HepG2 (cell line): ENCODE results near the gene PHKG2. TPM values are rescaled to one million over a fixed set of nuclear protein-coding genes. Genes with fewer than 3 reads are reported as not detected.

Experiments used
- ATAC-seq: fragments of 200-7000 bp; cut with Tn5 transposase; 3 replicates; pipeline ENCODE4 v1.9.1; 2020; ENCODE audit warnings: mild to moderate bottlenecking, moderate library complexity
- BruUV-seq: library from RNA; stranded (reverse); fragments of 400-500 nt; replicated peaks from 2 replicates; lab custom pipeline; 2021; lab: Mats Ljungman, UMichigan
- CTCF ChIA-PET: fragments of 300-600 bp; formaldehyde crosslinking; extraction: SDS; loops from one replicate; lab custom pipeline; 2021; ENCODE audit warnings: low total read pairs, inconsistent platforms, low intra/inter-chr PET ratio; lab: Yijun Ruan, JAX
- POLR2A ChIA-PET: fragments of 350-600 bp; sonication (Branson Sonifier 250); formaldehyde crosslinking; loops from one replicate; lab custom pipeline; 2020; ENCODE audit warnings: antibody characterized with exemption, inconsistent platforms; lab: Yijun Ruan, JAX
- DNase-seq: peaks from one replicate; pipeline ENCODE4 v3.0.0-alpha.2; 2015; ENCODE audit warnings: low spot score
- FAIRE-seq: peaks from 3 replicates; lab custom pipeline; 2011; peaks lifted over from hg19 to GRCh38; lab: Jason Lieb, UNC
- H2AFZ ChIP-seq: one replicate; pipeline ENCODE4 v1.6.1; 2011; ENCODE audit warnings: low read length, inconsistent platforms
- H3K27ac ChIP-seq: fragments of 300-600 bp; 3 replicates; pipeline ENCODE4 v1.8.0; 2011; ENCODE audit warnings: mixed run types, mild to moderate bottlenecking, mixed read lengths, low read length, inconsistent platforms; ENCODE audit not compliant: insufficient read depth; ENCODE audit errors: extremely low read length
- H3K27me3 ChIP-seq, 2 experiments: fragments of 200-600 bp in 1 of 2; 2 replicates in 1 of 2; 3 replicates in 1 of 2; pipeline versions ENCODE4 v1.6.0 to v1.8.0; 2011; ENCODE audit warnings: low read length in 2 of 2, mild to moderate bottlenecking in 2 of 2, moderate library complexity in 2 of 2, inconsistent platforms in 1 of 2; ENCODE audit not compliant: insufficient read depth in 2 of 2, control insufficient read depth in 1 of 2
- H3K36me3 ChIP-seq, 2 experiments: fragments of 200-600 bp in 1 of 2; replicated peaks in 1 of 2; 2 replicates in 1 of 2; 3 replicates in 1 of 2; pipeline versions ENCODE4 v1.5.1 to v1.8.0; 2011; ENCODE audit warnings: low read length in 2 of 2, inconsistent platforms in 1 of 2; ENCODE audit not compliant: insufficient read depth in 2 of 2, control insufficient read depth in 1 of 2
- H3K4me1 ChIP-seq: 2 replicates; pipeline ENCODE4 v1.5.1; 2012; ENCODE audit warnings: low read length, inconsistent platforms; ENCODE audit not compliant: insufficient read depth
- H3K4me2 ChIP-seq: 2 replicates; pipeline ENCODE4 v1.6.0; 2011; ENCODE audit warnings: low read depth, low read length, inconsistent platforms
- H3K4me3 ChIP-seq, 3 experiments: fragments of 200-600 bp in 1 of 3; sonication (generic), shearing (Covaris generic) in 1 of 3; replicated peaks in 1 of 3; 2 replicates each; pipeline ENCODE4 v1.5.1; 2011 to 2016; ENCODE audit warnings: low read length in 3 of 3, inconsistent platforms in 2 of 3, low read depth in 2 of 3, mild to moderate bottlenecking in 2 of 3, control low read depth in 1 of 3, mixed read lengths in 1 of 3; ENCODE audit not compliant: insufficient read depth in 1 of 3
- H3K79me2 ChIP-seq: one replicate; pipeline ENCODE4 v1.6.1; 2011; ENCODE audit warnings: low read length, inconsistent platforms; ENCODE audit not compliant: insufficient read depth
- H3K9ac ChIP-seq: 2 replicates; pipeline ENCODE4 v1.6.0; 2011; ENCODE audit warnings: mild to moderate bottlenecking, low read depth, low read length, inconsistent platforms; ENCODE audit not compliant: insufficient read depth
- H3K9me3 ChIP-seq: 2 replicates; pipeline ENCODE4 v1.5.1; 2012; ENCODE audit warnings: mild to moderate bottlenecking, low read length
- H4K20me1 ChIP-seq: 2 replicates; pipeline ENCODE4 v1.6.0; 2011; ENCODE audit warnings: inconsistent platforms, mild to moderate bottlenecking, low read length, moderate library complexity; ENCODE audit not compliant: insufficient read depth
- ZNF317 ChIP-seq: sonication (generic); formaldehyde crosslinking; IDR thresholded peaks from 2 replicates; pipeline ENCODE4 v1.5.0; 2020; ENCODE audit warnings: mild to moderate bottlenecking, missing genetic modification reagents
- ZNF484 ChIP-seq: sonication (generic); formaldehyde crosslinking; IDR thresholded peaks from 2 replicates; pipeline ENCODE4 v1.5.1; 2020; ENCODE audit warnings: mild to moderate bottlenecking, low read depth, missing genetic modification reagents, borderline replicate concordance
- ZNF674 ChIP-seq: sonication (generic); formaldehyde crosslinking; IDR thresholded peaks from 2 replicates; pipeline ENCODE4 v1.5.0; 2020; ENCODE audit warnings: low read depth, mild to moderate bottlenecking, missing genetic modification reagents
- WGBS: methylation state at CpG from one replicate; pipeline ENCODE4 v1.1.6; 2017; ENCODE audit warnings: low lambda C conversion rate; 5-methylcytosine and 5-hydroxymethylcytosine counted together
- in situ Hi-C: cut with HindIII; loops from 2 replicates; pipeline ENCODE4 v1.10.0; 2017; ENCODE audit warnings: low pct_unique_long_range_greater_than_20kb; ENCODE audit not compliant: extremely low pct_ligation_motif_present
- intact Hi-C: fragments of 100-400 bp; cut with micrococcal nuclease; formaldehyde crosslinking; loops from one replicate; pipeline ENCODE4 v1.10.0; 2022; ENCODE audit not compliant: unreplicated experiment
- polyA plus RNA-seq, 8 experiments: library from polyadenylated mRNA; depleted of rRNA in 3 of 8; stranded (reverse) in 7 of 8; unstranded in 1 of 8; fragments of >200 nt; fragmentation: Illumina TruSeq in 4 of 8; extraction: Trizol in 4 of 8; gene quantifications; 2 replicates each; pipeline versions ENCODE4 v1.2.1 to v1.2.3, GENCODE V29; 2011 to 2016; ENCODE audit warnings: low read depth in 4 of 8, missing spikeins in 1 of 8, mixed read lengths in 1 of 8; ENCODE audit not compliant: insufficient read depth in 1 of 8
- total RNA-seq, 5 experiments: library from RNA; depleted of rRNA; stranded (reverse); fragments of >200 nt; fragmentation: Illumina TruSeq; extraction: Trizol; gene quantifications; 2 replicates each; pipeline ENCODE4 v1.2.3, GENCODE V29; 2016; ENCODE audit warnings: low read depth in 1 of 5
- TF ChIP-seq, protein P1 (sequence below): sonication (generic); formaldehyde crosslinking; IDR thresholded peaks from 2 replicates; pipeline ENCODE4 v1.5.0; 2020; ENCODE audit warnings: mild to moderate bottlenecking, missing genetic modification reagents

Gene PHKG2
- total and polyA plus RNA-seq, 2 of the 13 experiments (the other 11 are each of a cell fraction or from before 2014, with no cell fraction given), result 37.4 to 42.1 TPM

DNA sequence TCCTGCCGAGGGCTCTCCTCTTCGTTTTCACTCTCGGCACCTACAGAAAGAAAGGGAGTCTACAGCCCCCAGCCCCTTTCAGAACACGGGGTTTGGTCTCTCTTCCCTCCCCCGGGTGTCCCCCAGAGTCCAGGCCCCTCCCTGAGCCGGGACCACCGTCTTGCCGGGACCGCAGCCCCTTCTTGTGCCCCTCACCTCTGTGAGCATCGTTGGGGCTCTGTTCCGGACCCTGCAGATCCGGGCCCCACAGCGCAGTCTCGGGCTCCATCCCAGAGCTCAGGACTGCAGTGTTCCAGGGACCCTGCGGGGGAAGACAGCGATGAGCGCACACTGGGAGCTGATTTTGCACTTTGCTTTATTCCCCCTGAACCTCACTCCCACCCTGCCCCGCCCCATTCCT, 36.0 kb downstream of the PHKG2 start:
- ChIA-PET POLR2A (interaction anchor here (0.8 to 4.2 kb wide), 5 partner anchors 9 to 92 kb away, joined by 3 to 30 read pairs (median 9); no protein-coding TSS in a partner anchor), CTCF (no interaction called here)
- H3K27ac ChIP-seq, result no peak overlapping the region
- peaks cover 19 to 29% of the 10 kb centered on the region in 2 experiments for H3K36me3 ChIP-seq
- no peak overlapping the region for H3K4me3 ChIP-seq
- 92% methylated on average over 18 of the region's 18 CpGs for WGBS
- H4K20me1 ChIP-seq, result no peaks in the 10 kb centered on the region; the same call in 1 of the 2 replicates
- intact Hi-C loops (no loop called here), in situ Hi-C loops (no loop called here)
- no peak overlapping the region for H3K9ac ChIP-seq
- no peaks in the 10 kb centered on the region for H3K9me3 ChIP-seq
- FAIRE-seq, result no peak
- TF ChIP-seq, protein P1, sequence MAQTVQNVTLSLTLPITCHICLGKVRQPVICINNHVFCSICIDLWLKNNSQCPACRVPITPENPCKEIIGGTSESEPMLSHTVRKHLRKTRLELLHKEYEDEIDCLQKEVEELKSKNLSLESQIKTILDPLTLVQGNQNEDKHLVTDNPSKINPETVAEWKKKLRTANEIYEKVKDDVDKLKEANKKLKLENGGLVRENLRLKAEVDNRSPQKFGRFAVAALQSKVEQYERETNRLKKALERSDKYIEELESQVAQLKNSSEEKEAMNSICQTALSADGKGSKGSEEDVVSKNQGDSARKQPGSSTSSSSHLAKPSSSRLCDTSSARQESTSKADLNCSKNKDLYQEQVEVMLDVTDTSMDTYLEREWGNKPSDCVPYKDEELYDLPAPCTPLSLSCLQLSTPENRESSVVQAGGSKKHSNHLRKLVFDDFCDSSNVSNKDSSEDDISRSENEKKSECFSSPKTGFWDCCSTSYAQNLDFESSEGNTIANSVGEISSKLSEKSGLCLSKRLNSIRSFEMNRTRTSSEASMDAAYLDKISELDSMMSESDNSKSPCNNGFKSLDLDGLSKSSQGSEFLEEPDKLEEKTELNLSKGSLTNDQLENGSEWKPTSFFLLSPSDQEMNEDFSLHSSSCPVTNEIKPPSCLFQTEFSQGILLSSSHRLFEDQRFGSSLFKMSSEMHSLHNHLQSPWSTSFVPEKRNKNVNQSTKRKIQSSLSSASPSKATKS, result no peak
- TF ChIP-seq ZNF674 (CRISPR knock-in tag) (no peak), ZNF317 (CRISPR knock-in tag) (no peak), ZNF484 (CRISPR knock-in tag) (no peak)
- DNase-seq, result no peak
- no peak for ATAC-seq
- peaks cover 30% of the 10 kb centered on the region for H3K4me1 ChIP-seq
- no peaks in the 10 kb centered on the region; a peak in 1 of 5 replicates for H3K27me3 ChIP-seq
- no TSS peak for BruUV-seq
- peaks cover 29% of the 10 kb centered on the region for H3K79me2 ChIP-seq
- no peak overlapping the region for H3K4me2 ChIP-seq
- no peak overlapping the region for H2AFZ ChIP-seq
